Spleen (tissue), 11 donors: ENCODE data around the gene TRABD2B. TPM values are rescaled to one million over a fixed set of nuclear protein-coding genes. Genes with fewer than 3 reads are reported as not detected.

ENCODE experiments used
- DNase-seq: peaks from one replicate; pipeline ENCODE4 v3.0.0-alpha.2; 2020
- H3K27ac ChIP-seq, 8 donors: fragments of 200-600 bp; sonication (generic) in 7 of 8; 1 replicate in 4 of 8; 2 replicates in 4 of 8; pipeline versions ENCODE4 v1.5.0 to v1.8.0; 2016 to 2021; ENCODE audit warnings: inconsistent platforms in 4 of 8, mild to moderate bottlenecking in 4 of 8, moderate library complexity in 1 of 8
- H3K27me3 ChIP-seq, 7 donors: fragments of 200-600 bp; sonication (generic) in 6 of 7; replicated peaks in 1 of 7; 1 replicate in 4 of 7; 2 replicates in 3 of 7; pipeline versions ENCODE4 v1.5.0 to v1.8.0; 2016 to 2021; ENCODE audit warnings: inconsistent platforms in 3 of 7, mild to moderate bottlenecking in 1 of 7
- H3K36me3 ChIP-seq, 6 donors: fragments of 200-600 bp; sonication (generic) in 5 of 6; 1 replicate in 4 of 6; 2 replicates in 2 of 6; pipeline versions ENCODE4 v1.5.0 to v1.8.0; 2016 to 2021; ENCODE audit warnings: inconsistent platforms in 2 of 6
- H3K4me1 ChIP-seq, 6 donors: fragments of 200-600 bp; sonication (generic) in 5 of 6; 1 replicate in 3 of 6; 2 replicates in 3 of 6; pipeline versions ENCODE4 v1.5.0 to v1.8.0; 2016 to 2021; ENCODE audit warnings: inconsistent platforms in 3 of 6
- H3K4me3 ChIP-seq, 8 donors: fragments of 200-600 bp; sonication (generic) in 7 of 8; 1 replicate in 4 of 8; 2 replicates in 4 of 8; pipeline versions ENCODE4 v1.5.0 to v1.8.0; 2016 to 2021; ENCODE audit warnings: inconsistent platforms in 4 of 8, mild to moderate bottlenecking in 4 of 8, moderate library complexity in 2 of 8
- H3K9me3 ChIP-seq, 8 donors: fragments of 200-600 bp; sonication (generic) in 7 of 8; 1 replicate in 4 of 8; 2 replicates in 4 of 8; pipeline versions ENCODE4 v1.5.0 to v1.8.0; 2016 to 2021; ENCODE audit warnings: inconsistent platforms in 4 of 8
- POLR2A ChIP-seq, 3 donors: fragments of 450-650 bp; IDR thresholded peaks; one replicate each; pipeline ENCODE4 v1.5.1; 2017; ENCODE audit warnings: antibody characterized with exemption in 3 of 3, mild to moderate bottlenecking in 1 of 3
- POLR2AphosphoS5 ChIP-seq, 3 donors: sonication (generic); formaldehyde crosslinking; IDR thresholded peaks; one replicate each; pipeline ENCODE4 v1.5.1; 2017; ENCODE audit warnings: antibody characterized with exemption in 3 of 3
- WGBS, 5 donors: extraction: QIAGEN DNeasy Blood & Tissue Kit in 3 of 5; methylation state at CpG; one replicate each; pipeline versions ENCODE4 v1.1.5 to v1.1.7; 2013 to 2018; 5-methylcytosine and 5-hydroxymethylcytosine counted together
- intact Hi-C: fragments of 100-400 bp; cut with DNase I; formaldehyde crosslinking; loops from one replicate; pipeline ENCODE4 v1.15.0; 2023; ENCODE audit warnings: low total_unique reads
- polyA plus RNA-seq, 3 donors: library from polyadenylated mRNA; stranded (reverse); fragments of 200-250 nt; gene quantifications; one replicate each; pipeline ENCODE4 v1.2.1, GENCODE V29; 2013
- total RNA-seq, 7 donors: library from RNA; depleted of rRNA in 3 of 7; stranded (reverse); fragments of >200 nt in 3 of 7; fragmentation: NEBNext Ultra II Directional in 4 of 7; extraction: Animal tissue kit (Norgen Biotek cat#: 25700) in 4 of 7; gene quantifications; one replicate each; pipeline versions ENCODE4 v1.1.0 to v1.2.1, GENCODE V29; 2016 to 2021
- TF ChIP-seq, protein P1 (sequence below), 11 experiments: fragments of 200-600 bp in 7 of 11; fragments of 450-650 bp in 4 of 11; sonication (generic) in 4 of 11; IDR thresholded peaks in 8 of 11; conservative IDR thresholded peaks in 3 of 11; 1 replicate in 7 of 11; 2 replicates in 4 of 11; pipeline versions ENCODE4 v1.4.0 to v1.8.0; 2016 to 2021; ENCODE audit warnings: antibody characterized with exemption in 11 of 11, inconsistent platforms in 4 of 11, mild to moderate bottlenecking in 1 of 11
- donor health status: healthy with polysubstance abuse.
- donor health status: DM: no; HTN: no; CAD: no; lungs with moderate emphysema.
- donor health status: DM: no; HTN: no; CAD: no.
- donor health status: Bipolar disorder and iron deficiency.
- donor health status: healthy.
- donor health status: DM: no; HTN: no; CAD: no.
- donor health status: DM: yes; HTN: yes; CAD: no.

TRABD2B gene
- total and polyA plus RNA-seq, 10 donors: 0.11 to 3.5 (median 0.64) TPM

DNA sequence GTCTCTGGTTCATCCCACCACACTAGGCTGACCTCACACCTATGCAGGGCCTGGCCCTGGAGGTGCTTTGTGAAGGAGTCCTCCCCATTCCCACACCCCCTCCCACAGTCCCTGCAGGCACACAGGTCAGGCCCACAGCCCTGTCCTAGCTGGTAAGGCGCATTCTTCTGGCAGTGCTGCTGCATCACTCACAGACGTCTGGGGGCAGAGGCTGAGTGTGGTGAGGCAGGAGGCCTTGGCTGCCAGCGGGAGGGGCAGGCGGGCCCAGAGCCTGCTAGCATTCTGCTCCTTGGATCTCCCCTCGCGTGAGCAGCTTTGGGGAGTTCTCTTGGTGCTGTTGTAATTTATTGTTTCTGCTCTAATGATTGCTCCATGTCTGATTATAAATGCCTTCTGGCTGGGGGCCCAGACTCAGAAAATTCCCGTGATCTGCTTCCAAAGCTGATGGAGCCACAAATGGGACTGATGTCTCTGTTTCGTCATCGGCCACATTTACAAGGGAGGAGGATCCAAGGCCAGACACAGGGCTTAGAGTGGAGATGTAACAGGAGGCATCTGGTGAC is 62.9 kb downstream of the TRABD2B start:
- no peaks in the 10 kb centered on the region for H3K36me3 ChIP-seq
- WGBS, 5 donors: 69 to 81% (median 75%) methylated on average over 7 to 9 of the region's 9 CpGs
- H3K27me3 ChIP-seq: peaks cover 0 to 25% (median 0%) of the 10 kb centered on the region in 7 donors
- peak; percentile 28 to 60 (median 57) for TF ChIP-seq POLR2AphosphoS5 (IDR thresholded peaks at IDR 0.05)
- TF ChIP-seq, protein P1, sequence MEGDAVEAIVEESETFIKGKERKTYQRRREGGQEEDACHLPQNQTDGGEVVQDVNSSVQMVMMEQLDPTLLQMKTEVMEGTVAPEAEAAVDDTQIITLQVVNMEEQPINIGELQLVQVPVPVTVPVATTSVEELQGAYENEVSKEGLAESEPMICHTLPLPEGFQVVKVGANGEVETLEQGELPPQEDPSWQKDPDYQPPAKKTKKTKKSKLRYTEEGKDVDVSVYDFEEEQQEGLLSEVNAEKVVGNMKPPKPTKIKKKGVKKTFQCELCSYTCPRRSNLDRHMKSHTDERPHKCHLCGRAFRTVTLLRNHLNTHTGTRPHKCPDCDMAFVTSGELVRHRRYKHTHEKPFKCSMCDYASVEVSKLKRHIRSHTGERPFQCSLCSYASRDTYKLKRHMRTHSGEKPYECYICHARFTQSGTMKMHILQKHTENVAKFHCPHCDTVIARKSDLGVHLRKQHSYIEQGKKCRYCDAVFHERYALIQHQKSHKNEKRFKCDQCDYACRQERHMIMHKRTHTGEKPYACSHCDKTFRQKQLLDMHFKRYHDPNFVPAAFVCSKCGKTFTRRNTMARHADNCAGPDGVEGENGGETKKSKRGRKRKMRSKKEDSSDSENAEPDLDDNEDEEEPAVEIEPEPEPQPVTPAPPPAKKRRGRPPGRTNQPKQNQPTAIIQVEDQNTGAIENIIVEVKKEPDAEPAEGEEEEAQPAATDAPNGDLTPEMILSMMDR (IDR thresholded peaks at IDR 0.05 in 8 of 11, conservative IDR thresholded peaks at IDR 0.05 in 3 of 11): no peak
- H3K9me3 ChIP-seq: no peaks in the 10 kb centered on the region
- intact Hi-C loops: no loop called here
- peaks cover 0 to 6% (median 0%) of the 10 kb centered on the region in 6 donors for H3K4me1 ChIP-seq
- H3K27ac ChIP-seq: peak overlapping the region in 4 of 8 donors; percentile 46 to 55 (median 50)
- no peak overlapping the region for H3K4me3 ChIP-seq
- DNase-seq: no peak

DNA sequence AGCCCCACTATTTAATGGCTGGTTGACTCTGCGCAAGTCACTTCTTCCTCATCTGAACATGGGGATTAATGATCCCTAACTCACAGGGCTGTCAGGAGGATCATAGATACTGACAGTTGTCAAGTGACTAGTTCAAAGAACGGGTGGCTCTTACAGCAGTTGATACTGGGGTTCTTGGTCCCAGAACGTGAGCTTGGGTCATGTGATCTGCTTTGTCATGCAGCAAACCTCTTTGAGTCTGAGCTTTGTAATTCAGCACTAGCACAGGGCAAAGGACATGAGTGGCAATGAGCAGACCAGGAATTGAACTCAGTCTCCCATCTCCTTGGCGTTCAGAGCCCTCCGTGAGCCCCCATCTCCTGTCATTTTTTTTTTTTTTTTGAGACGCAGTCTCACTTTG is 64.4 kb downstream of the TRABD2B start:
- WGBS, 5 donors: 73 to 80% (median 78%) methylated on average over 6 of the region's 6 CpGs
- H3K27me3 ChIP-seq: peaks cover 0 to 25% (median 0%) of the 10 kb centered on the region in 7 donors
- H3K9me3 ChIP-seq: no peaks in the 10 kb centered on the region
- no peak for DNase-seq
- TF ChIP-seq, protein P1 (IDR thresholded peaks at IDR 0.05 in 8 of 11, conservative IDR thresholded peaks at IDR 0.05 in 3 of 11): no peak
- TF ChIP-seq POLR2AphosphoS5 (IDR thresholded peaks at IDR 0.05) (no peak), POLR2A (IDR thresholded peaks at IDR 0.05) (no peak)
- no peaks in the 10 kb centered on the region for H3K36me3 ChIP-seq
- no peak overlapping the region for H3K4me3 ChIP-seq
- H3K4me1 ChIP-seq: peaks cover 0 to 6% (median 0%) of the 10 kb centered on the region in 6 donors
- intact Hi-C loops: no loop called here
- H3K27ac ChIP-seq: no peak overlapping the region

DNA sequence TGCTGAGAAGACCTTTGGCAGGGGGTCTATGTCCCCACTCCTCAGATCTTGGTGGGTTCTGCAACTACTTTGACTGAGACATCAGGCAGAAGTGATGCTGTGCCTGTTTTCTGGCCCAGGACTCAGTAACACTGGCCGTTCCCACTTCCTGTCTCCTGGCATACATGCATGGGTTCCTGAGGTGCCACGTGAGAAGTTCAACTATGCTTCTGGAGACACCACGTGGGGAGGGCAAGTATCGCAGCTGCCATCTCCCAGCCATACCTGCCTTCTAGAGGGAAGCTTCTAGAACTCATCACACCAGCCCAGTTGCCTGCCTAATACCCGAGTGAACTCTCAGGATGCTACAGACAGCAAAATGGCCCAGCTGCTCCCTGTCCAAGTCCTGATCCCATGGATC is 65.8 kb downstream of the TRABD2B start:
- intact Hi-C loops: no loop called here
- no peak overlapping the region for H3K4me3 ChIP-seq
- 48 to 71% (median 53%) methylated on average over 5 of the region's 5 CpGs for WGBS, 5 donors

DNA sequence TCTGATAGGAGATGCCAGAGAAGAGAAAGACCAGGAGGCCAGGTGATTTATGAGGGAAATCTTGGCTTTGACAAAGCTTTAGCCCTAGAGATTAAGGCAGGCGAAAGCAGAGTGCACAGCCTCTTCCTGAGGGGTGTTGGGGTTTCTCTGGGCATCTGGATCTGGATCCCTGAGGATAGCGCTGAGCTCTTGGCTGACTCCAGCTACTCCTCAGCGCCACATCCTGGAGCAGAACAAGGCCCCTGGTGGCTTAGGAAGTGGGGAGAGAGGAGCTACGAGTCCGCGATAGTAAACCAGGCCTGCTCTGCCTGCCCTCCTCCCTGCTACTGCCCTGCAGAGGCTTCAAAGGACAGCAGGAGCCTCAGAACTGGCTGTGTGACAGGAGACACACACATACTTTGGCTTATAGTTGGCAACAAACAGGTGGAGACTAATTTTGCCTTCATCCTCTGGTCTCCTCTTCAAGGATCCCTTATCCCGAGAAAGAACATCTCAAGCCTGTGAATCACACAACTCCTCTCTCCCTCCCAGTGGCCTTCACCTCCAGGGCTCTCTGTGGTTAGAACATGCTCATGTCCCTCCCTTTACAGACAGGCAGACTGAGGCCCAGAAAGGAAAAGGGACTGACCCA is 66.9 kb downstream of the TRABD2B start:
- no peak overlapping the region for H3K4me3 ChIP-seq
- H3K27me3 ChIP-seq: peaks cover 0 to 25% (median 0%) of the 10 kb centered on the region in 7 donors
- no peaks in the 10 kb centered on the region for H3K36me3 ChIP-seq
- peaks cover 0 to 6% (median 0%) of the 10 kb centered on the region in 6 donors for H3K4me1 ChIP-seq
- no peaks in the 10 kb centered on the region for H3K9me3 ChIP-seq
- intact Hi-C loops: no loop called here
- no peak for DNase-seq
- no peak for TF ChIP-seq POLR2A (IDR thresholded peaks at IDR 0.05)
- no peak for TF ChIP-seq POLR2AphosphoS5 (IDR thresholded peaks at IDR 0.05)
- TF ChIP-seq, protein P1 (IDR thresholded peaks at IDR 0.05 in 8 of 11, conservative IDR thresholded peaks at IDR 0.05 in 3 of 11): no peak
- WGBS, 5 donors: 78 to 94% (median 85%) methylated on average over 7 of the region's 7 CpGs
- no peak overlapping the region for H3K27ac ChIP-seq

More for the DNA sequence above, 65.8 kb downstream of the TRABD2B start:
- H3K4me1 ChIP-seq: peaks cover 0 to 6% (median 0%) of the 10 kb centered on the region in 6 donors
- TF ChIP-seq, protein P1 (IDR thresholded peaks at IDR 0.05 in 8 of 11, conservative IDR thresholded peaks at IDR 0.05 in 3 of 11): peak in 3 of 11 experiments; percentile 22 to 38 (median 22)
- TF ChIP-seq POLR2A (IDR thresholded peaks at IDR 0.05): no peak
- H3K36me3 ChIP-seq: no peaks in the 10 kb centered on the region
- peaks cover 0 to 25% (median 0%) of the 10 kb centered on the region in 7 donors for H3K27me3 ChIP-seq
- no peak for DNase-seq
- H3K9me3 ChIP-seq: no peaks in the 10 kb centered on the region
- no peak overlapping the region for H3K27ac ChIP-seq
